HG03108 (cell line): ENCODE results near the gene FAIM2.

Experiments
- ATAC-seq: cut with Tn5 transposase; IDR thresholded peaks from one replicate; pipeline ENCODE4 v1.9.1; 2021; ENCODE audit warnings: moderate library complexity; ENCODE audit not compliant: unreplicated experiment

Gene FAIM2

DNA sequence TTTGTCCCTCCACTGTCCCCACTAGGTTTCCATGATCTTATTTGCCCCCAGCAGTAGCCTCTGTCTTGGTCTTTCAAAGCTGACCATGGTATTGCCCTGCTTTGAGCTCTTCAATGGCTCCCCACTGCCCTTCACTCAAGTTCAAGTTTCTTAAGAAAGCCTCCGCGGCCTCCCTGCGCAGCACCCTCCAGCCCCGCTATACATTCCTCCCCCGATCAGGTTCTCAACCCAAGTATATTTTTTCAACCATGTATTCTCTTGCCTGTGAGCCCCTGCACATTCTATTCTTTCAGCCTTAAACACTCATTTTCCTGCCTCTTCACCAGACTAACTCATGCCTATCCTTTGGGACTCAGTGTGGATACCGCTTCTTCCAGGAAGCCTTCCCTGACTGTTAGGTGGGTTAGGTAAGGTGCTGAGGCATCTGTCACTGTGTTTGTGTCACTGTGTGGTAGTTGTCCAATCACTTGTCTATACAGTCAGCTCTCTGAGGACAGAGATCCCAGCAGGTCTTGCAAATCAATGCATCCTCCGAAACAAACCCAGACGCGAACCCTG is 4.3 kb downstream of the FAIM2 start:
- no peak for ATAC-seq

DNA sequence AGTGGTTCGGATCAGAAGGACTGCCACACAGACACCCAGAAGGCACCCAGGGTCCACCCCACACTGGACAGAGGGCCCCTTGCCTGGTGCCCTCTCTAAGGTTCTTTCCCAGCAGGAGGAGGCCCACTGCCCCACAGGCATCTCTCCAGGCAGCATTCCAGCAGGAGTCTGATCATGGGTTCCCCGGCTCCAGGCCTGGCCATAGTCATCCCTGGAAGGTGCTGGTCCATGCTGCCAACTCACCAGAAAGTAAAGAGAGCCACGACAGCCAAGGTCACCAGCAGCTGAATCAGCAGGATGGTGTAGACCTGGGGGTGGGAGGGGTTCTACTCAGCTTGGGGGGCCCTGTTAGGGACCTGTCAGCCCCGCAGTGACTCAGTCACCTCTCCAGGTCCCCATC is 6.4 kb downstream of the FAIM2 start:
- ATAC-seq = no peak

DNA sequence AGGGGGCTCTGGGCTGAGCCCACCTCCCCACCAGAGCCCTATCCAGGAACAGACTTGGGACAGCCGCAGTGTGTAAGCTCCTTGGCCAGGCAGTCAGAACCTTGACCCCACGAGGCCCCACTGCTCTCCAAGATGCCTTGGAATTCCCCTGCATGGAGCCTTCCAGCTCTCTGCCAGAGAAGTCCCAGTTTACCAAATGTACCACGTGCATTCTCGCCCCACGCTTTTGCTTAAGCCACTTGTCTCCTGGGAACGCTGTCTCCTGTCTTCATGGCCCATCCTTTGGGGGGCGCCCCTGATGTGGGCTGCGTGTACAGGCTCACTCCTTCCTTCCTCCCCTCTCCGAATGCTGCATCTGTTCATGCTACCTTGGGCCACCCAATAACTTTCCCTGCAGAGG is 7.9 kb downstream of the FAIM2 start:
- ATAC-seq = no peak

DNA sequence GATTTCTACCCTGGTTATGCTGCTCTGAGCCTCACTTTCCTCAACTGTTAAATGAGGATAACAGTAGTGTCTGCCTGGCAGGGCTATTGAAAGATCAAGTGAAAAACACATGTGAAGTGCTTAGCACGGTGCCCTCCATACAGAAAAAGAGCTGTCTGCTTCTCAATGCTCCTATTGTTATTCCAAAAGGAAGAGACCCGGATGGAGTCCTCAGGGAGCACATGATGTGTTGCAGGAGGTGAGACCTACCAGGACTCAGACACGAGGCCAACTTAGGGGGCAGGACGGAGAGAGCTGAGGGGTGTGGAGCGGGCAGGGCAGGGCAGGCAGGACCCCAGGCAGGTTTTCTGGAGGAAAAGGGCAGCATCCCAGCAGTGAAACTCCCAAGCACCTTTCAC is 8.9 kb downstream of the FAIM2 start:
- no peak for ATAC-seq

DNA sequence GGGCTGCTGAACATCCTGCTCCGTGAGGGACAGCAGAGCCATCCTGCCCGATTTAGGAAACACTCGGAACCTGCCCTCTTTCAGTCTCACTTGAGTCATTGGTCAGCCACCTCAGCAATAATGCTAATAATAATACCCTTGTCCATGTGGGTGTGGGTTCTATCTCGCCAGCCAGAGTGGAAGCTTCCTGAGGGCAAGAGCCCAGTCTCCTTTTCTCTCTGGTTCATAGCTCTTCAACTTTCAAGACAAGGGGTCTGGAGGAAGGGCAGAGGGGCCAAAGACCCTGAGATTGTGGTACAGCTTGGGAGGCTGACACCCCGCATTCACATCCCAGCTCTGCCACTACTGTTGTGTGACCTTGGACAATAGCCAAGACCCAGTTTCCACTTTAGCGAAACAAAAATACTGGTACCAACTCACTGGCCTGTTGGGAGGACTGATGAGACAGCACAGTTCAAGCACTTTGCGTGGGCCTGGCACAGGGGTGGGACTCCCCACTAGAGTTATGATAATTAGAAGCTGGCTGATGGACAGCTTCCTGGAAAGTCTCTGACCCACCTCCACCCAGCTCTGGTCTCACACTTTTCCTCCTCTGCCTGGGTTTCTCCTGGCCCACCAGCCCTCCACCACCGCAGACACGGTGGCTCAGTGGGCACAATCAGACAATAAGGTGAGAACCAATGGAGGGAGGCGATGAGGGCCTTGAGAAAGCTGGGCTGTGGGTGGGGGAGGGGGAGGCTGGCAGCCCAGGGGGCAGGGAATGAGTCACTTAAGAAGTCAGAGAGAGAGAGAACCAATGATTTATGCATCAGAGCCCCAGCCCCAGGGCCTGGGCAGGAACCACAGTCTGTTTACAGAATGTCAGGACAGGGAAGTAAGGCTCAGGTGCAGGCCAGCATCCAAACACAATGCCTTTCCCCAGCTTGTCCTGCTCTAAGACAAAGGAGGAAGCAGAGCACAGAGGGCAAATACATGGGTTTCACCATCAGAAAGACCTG is 9.6 kb downstream of the FAIM2 start:
- no peak for ATAC-seq

DNA sequence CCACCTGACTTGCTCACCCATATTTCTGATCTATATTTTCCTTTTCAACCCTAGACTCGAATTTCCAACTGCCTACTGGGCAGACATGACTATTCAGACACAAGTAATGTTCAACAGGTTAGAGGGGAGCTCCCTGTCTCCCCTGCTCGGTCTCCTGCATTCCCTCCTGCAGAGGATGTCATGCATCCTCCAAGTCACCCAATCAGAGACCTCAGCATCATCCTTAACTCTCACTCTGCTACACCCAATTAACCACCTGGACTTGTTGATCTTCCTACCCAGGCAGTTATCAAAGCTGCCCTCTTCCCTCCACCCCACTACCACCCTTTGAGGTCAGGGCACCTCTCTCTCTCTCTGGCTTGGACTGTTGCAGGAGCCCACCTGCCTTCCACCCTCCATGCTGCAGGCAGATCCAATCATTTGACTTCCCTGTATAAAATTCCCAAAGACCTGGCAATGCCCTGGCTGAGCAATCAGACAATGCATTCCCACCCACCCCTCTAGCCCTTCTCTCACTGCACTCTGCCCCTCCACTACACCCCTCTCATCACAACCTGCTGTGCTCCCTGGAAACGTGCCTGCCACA is 10.9 kb downstream of the FAIM2 start:
- ATAC-seq = no peak

DNA sequence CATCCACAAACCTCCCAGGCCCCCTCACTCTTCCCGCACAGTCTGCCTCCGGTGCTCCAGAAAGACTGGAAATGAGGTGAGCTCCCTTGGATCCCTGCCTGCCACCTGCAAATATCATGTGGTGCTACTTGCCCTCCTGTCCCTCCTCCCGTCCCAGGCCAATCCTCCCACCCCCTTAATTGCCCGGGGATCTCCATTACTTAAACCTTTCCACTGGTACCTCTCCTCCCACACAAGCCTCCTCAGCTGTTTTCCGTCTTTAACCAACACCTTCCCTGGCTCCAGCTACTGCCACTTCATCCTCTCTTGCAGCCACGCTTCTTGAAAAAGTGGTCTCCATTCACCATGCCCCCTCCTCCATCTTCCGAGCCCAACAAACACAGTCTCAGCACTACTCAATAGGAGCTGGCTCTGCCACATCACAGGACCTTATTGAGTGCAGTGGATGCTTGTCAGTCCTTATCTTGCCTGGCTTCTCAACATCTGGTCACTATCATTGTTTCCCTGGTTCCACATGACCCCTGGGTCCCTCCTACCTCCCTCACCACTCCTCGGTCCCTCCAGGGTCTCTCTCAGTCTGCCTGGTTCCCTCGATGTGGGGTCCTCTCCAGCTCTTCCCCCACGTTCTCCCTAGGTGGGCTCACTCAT is 11.5 kb downstream of the FAIM2 start:
- ATAC-seq = no peak

DNA sequence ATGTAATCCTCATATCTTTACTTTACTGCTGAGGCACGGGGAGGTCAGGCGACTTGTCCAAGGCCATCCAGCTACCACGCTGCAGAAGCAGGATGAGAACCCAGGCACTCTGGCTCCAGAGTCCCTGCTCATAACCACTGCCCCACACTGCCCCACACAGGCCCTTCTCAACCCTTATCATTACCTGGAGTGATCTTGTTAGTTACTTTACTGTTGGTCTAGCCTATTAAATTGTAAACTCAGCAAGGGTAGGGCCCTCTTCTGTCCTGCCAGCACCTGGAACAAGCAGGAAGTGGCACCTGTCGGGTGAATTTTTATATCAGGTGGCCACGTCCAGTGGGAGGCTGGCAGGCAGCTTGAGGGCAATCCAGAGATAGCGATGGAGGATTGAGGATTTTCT is 12.2 kb downstream of the FAIM2 start:
- no peak for ATAC-seq

DNA sequence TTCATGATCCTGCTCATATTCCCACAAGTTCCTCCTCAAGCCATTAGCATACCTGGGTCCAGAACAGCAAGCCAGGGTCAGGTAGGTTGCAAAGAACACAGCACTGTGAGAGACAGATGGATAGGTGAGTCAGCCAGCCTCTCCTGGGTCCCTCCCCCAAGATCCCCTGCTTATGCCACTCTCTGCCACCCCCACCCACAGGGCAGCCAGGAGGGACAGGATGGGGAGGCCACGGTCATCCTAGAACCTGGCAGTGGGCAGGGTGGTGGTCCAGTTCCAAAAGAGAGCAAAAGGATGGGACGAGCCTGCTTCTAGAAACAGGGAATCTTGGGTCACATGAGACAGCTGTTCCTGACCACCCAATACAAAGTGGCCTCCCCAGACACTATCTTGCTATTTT is 12.7 kb downstream of the FAIM2 start:
- ATAC-seq = no peak

DNA sequence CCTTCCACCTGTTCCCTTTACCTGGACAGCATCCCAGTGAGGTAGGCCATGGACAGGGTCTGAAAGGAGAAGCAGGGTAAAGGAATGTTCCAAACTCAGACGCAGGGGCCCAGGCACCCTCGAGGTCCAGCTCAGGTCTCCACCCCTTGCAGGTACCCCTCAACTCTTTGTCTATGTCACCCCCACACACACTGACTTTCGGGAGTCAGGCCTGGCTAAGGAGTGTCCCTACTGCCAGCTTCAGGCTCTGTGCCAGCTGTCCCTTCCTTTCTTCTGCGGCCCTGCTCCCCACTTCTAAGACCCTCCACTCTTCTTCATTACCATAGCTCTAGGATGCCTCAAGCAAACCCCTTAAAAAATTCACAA is 13.6 kb downstream of the FAIM2 start:
- no peak for ATAC-seq

DNA sequence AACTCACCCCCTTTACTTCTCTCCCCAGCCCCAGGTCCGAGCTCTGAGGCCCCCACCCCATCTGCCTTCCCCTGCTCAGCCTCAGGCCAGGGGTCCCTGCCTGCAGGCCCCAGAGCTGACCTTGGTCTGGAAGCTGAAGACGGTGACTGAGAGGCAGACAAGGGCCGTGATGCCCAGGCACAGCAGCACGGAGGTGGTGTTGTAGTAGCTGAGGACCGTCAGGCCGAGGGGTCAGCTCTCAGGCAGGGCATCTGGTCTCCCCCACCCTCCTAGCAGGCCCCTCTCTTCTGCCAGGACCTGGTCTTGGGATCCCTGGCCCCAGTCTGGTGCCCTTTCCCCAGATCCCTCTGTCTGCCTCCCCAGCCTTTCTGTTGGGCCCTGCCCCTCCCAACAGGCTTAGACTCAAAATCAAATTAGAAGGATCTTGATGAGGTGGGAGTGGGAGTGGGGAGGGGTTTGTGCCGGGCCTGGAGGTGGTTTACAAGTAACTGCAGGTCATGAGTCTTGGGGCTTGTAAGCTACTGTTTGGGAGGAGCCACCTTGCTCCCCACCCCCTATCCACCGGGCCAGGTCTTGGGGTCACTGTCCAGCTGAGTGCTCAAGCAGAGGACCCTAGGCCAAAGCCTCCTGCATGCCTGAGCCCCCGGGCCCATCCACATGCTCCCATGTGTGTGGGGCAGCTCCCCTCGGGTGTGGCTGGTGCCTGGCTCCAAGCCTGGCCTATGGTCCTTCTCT is 14.2 kb downstream of the FAIM2 start:
- ATAC-seq = no peak

DNA sequence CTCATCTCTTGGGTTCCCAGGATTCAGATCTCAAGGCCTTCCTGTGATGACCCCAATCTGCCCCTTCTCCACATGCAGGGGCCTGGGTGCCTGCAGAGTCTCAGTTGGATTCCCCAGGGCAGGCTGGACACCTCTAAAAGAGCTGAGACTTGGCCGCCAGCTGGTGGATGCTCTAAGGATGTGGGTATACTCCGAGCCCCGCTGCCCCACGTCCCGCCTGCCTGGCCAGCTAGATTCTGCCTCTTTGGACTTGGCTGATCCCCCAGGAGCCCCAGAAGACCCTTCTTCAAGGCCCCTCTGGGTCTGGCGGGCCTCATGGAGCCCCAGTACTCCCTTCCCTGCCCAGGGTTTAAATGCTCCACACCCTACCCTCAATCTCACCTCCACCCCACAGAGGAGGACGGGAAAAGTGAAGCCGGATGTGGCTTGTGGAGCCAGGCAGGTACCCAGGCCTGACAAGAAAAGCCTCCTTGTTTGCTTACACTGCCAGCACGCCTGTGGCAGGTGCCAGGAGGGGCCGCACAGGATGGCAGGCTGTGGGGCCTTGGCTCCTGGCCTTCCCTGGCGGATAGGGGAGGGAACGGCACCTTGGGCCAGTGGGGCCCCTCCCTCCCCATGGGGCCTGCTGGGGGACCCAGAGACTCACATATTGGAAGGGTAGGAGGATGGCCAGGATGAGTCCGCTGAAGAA is 15.1 kb downstream of the FAIM2 start:
- no peak for ATAC-seq

DNA sequence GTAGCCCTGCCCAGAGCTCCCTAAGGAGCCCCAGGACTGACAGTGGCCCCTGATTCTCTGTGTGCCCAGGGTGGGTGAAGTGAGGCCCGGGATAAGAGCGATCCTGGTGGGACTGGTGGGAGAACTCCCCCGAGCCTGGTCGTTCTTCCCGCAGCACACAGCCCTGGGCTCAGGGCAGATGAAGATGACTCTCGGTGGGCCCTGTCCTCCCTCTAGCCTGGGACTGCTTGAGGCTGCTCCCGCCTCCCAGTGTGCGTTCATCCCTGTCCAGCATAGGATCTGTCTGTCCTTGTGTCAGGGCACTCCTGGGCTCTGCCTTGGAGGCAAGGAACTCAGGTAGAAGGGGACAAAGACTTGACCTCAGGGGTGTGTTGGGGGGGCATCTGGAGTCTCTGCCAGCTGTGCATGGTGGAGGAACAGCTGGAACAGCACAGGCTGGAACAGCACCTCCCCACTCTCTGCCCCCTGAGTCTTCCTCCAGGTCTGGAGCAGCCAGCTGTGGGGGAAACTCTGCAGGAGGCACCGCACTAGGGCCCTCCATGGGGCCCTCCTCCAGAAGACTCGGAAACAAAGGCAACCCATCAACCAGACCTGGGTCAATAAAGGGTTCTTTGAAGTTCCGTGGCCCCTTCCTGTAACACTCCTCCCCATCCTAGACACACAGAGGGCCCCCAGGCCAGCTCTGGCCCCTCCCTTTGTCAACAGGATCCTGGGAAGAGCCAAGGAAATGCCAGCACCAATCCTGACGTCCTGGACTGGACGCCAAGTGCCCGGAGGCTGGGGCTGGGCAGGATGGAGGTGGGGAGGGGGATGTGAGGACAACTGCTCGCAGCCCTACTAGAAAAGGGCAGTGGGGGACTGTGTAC is 15.9 kb downstream of the FAIM2 start:
- no peak for ATAC-seq

DNA sequence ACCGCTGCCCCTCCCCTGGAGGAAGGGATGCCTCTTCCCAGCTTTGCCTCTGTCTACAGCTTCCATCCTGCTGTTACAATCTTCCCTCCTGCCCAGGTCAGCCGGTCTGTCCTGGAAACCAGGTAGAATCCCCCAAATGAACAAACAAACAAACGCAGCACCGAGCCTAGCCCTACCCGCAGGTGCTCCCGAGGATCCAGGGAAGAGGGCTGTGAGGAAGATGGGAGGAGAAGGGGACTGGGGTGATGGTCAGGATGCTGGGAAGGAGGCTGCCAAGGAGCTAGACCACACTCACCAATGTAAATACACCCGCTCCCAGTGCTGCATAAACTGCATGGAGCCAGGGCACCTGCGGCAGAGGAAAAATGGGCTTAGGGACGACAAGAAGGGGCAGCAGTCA is 16.6 kb downstream of the FAIM2 start:
- no peak for ATAC-seq

DNA sequence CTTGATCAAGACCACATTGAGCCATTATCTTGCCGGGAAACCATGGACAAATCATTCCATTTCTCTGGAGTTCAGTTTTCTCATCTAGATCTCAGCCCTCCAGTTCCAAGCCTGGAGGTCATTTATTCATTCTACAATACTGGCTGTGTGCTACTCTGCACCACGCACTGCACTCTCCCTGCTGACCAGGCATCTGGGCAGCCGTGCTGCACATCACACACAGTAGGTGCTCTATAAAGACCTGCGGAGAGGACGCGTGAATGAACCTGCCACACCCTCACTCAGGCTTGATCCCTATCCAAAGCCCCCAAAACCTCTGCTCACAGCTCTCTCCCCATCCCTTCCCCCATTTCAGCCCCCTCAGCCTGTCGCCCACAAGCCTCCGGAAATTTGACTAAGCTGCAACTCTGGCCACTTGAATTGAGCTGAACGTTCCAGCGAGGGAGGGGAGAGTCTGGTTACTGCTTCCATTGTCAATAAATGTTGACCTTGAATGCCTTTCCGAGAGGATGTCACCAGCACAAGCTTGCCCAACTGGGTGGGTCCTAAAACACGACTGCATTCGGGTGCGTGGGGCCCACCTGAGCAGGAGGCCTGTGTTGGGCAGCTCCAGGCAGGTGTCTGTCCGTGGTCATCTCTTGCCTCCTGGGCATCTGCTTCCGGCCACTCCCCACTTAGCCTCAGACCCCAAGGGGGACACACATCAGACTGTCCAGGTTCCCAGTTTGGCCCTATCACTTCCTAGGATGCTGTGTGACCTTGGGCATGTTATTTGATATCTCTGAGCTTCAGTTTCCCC is 17.8 kb downstream of the FAIM2 start:
- no peak for ATAC-seq

DNA sequence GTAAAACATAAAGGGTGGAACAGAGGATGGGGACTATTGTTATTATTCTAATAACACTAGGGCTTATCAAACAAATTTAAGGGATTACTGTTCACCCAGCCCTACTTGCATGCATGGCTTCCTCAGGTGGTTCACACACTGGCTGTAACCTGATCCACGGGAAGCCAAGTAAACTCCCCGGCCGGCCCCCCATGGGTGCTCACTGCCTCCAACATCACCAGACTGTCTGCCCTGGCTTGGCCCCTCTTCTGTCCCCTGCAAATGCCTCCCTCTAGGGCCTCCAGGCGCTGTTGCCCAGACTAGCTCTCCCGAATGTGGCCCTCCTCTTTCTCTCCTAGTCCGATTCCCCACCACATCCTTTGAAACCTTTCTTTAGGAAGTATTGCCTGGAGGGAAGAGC is 18.6 kb downstream of the FAIM2 start:
- no peak for ATAC-seq

DNA sequence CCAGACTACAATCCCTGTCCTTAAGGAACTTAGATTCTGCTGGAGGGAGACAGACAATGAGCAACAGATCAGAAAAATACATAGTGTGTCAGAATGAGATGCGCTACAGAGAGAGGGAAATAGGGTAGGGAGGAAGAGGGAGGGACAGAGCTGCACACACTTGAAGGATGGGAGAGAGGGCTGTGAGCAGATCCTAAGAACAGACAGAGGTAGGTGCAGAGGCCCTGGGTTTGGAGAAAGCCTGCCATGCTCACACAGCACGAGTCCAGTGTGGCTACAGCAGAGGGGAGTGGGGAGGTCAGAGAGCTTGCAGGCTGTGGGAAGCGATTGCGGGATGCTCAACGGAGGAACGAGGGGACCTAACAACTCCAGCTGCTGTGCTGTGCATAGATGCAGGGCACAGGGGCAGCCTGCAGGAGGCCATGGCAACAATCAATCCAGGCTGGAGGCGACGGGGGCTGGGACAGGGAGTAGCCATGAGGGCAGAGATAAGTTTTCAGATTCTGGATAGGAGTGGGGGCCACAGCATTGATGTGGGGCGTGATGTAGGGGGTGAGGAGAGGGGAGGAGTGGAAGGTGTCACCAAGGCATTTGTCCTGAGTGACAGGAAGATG is 20.7 kb downstream of the FAIM2 start:
- ATAC-seq = no peak

DNA sequence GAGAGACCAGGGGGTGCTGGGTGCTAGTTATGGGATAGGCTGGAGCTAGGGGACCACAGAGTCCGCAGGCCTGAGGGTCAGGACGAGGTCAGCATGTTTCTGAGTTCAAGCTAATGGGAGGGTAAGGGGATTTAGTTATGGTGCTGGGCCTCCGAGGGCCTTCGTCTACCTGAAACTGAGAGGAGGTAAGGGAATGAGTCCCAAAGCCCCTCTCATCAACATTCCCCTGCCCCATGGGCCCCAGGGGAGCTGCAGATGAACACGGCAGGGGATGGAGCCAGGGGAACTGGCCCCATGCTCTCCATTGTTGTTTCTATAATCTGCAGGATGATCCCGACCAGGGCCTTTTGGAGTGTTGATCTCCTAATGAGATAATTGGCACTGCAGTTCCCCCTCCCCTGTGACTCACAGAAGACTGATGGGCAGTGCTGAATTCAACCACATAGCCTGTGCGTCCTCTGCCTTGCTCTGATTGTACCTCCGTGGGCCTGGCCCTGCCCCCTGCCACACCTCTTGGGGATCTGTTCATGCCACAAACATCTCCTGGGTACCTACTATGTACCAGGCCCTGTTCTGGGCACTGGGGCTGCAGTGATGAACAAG is 21.4 kb downstream of the FAIM2 start:
- ATAC-seq = no peak
